Ovary (tissue), 9 donors: ENCODE data around the gene RAB17. TPM values are rescaled to one million over a fixed set of nuclear protein-coding genes. Genes with fewer than 3 reads are reported as not detected.
A peak's percentile ranks its signal among the peaks of the same experiment; 100 is the strongest.

Experiments used
- DNase-seq, 5 donors: peaks; one replicate each; pipeline ENCODE4 v3.0.0-alpha.2; 2019 to 2020
- H3K27ac ChIP-seq, 2 donors: fragments of 200-600 bp; one replicate each; pipeline versions ENCODE4 v1.5.1 to v1.8.0; 2019 to 2022
- H3K27me3 ChIP-seq: fragments of 200-600 bp; one replicate; pipeline ENCODE4 v1.8.0; 2022
- H3K36me3 ChIP-seq: fragments of 200-600 bp; sonication (generic); one replicate; pipeline ENCODE4 v1.5.1; 2019
- H3K4me1 ChIP-seq: one replicate; pipeline ENCODE4 v1.8.1; 2013; ENCODE audit warnings: mild to moderate bottlenecking, moderate library complexity; ENCODE audit not compliant: insufficient read depth
- H3K4me3 ChIP-seq: fragments of 200-600 bp; sonication (generic); one replicate; pipeline ENCODE4 v1.5.1; 2017
- H3K9me3 ChIP-seq, 2 donors: fragments of 200-600 bp in 1 of 2; sonication (generic) in 1 of 2; one replicate each; pipeline versions ENCODE4 v1.5.1 to v1.8.1; 2013 to 2019; ENCODE audit warnings: mild to moderate bottlenecking in 1 of 2, moderate library complexity in 1 of 2
- CTCF ChIP-seq, 3 donors: fragments of 450-650 bp in 2 of 3; fragments of 200-600 bp in 1 of 3; IDR thresholded peaks; one replicate each; pipeline versions ENCODE4 v1.5.1 to v1.8.0; 2016 to 2022; ENCODE audit warnings: antibody characterized with exemption in 3 of 3, mild to moderate bottlenecking in 1 of 3
- EP300 ChIP-seq: sonication (generic); formaldehyde crosslinking; IDR thresholded peaks from one replicate; pipeline ENCODE4 v1.6.1; 2017; ENCODE audit warnings: antibody characterized with exemption
- POLR2A ChIP-seq: fragments of 450-650 bp; IDR thresholded peaks from one replicate; pipeline ENCODE4 v1.6.1; 2017; ENCODE audit warnings: antibody characterized with exemption, mild to moderate bottlenecking, moderate library complexity
- WGBS, 3 donors: extraction: QIAGEN DNeasy Blood & Tissue Kit in 1 of 3; methylation state at CpG; one replicate each; pipeline versions ENCODE4 v1.1.5 to v1.1.7; 2013 to 2017; 5-methylcytosine and 5-hydroxymethylcytosine counted together
- intact Hi-C, 4 donors: fragments of 100-400 bp; cut with DNase I; formaldehyde crosslinking; loops; one replicate each; pipeline versions ENCODE4 v1.11.0 to v1.15.1; 2022 to 2023
- polyA plus RNA-seq, 2 donors: library from polyadenylated mRNA; stranded (reverse); fragments of 200-250 nt in 1 of 2; fragments of 350-450 nt in 1 of 2; fragmentation: Illumina TruSeq in 1 of 2; extraction: RNeasy Lipid Tissue Mini Kit (QIAGEN cat#74804) in 1 of 2; gene quantifications; one replicate each; pipeline ENCODE4 v1.2.3, GENCODE V29; 2013 to 2014
- total RNA-seq, 7 donors: library from RNA; depleted of rRNA in 2 of 7; stranded (reverse); fragments of >200 nt in 2 of 7; fragmentation: NEBNext Ultra II Directional in 3 of 7; extraction: Animal tissue kit (Norgen Biotek cat#: 25700) in 3 of 7; gene quantifications; one replicate each; pipeline versions ENCODE4 v1.1.0 to v1.2.4, GENCODE V29; 2016 to 2023
- donor health status: DM: no; HTN: no; CAD: no; lungs with moderate emphysema.
- donor health status: DM: no; HTN: no; CAD: no.
- donor health status: Bipolar disorder and iron deficiency.
- donor health status: DM: yes; HTN: yes; CAD: no.
- donor health status: DM: no; HTN: no; CAD: no.
- donor health status: DM: yes; HTN: yes; CAD: no.

RAB17 gene
- total and polyA plus RNA-seq, 9 donors = 0.38 to 19.3 (median 4.3) TPM

GRCh38 chr2:237573721-237574415 is 16.7 kb downstream of the RAB17 start:
- no peaks in the 10 kb centered on the region for H3K36me3 ChIP-seq
- no peaks in the 10 kb centered on the region for H3K27me3 ChIP-seq
- no peaks in the 10 kb centered on the region for H3K9me3 ChIP-seq
- H3K4me1 ChIP-seq = peaks cover 2% of the 10 kb centered on the region
- 92 to 93% (median 93%) methylated on average over 8 of the region's 8 CpGs for WGBS, 3 donors
- H3K4me3 ChIP-seq = no peak overlapping the region
- TF ChIP-seq EP300 (no peak), POLR2A (no peak), CTCF (IDR thresholded peaks at IDR 0.05) (no peak)
- DNase-seq = peak in 2 of 5 donors; percentile 12 to 28
- H3K27ac ChIP-seq = no peak overlapping the region
- intact Hi-C loops = loop anchor here (2.0 to 10.0 kb wide), 7 partner anchors 57 to 479 kb away; partner anchors contain the start of gene COL6A3 (in 2 of the 4)

- peak in 3 of 5 donors; percentile 35 to 52 (median 40) for DNase-seq
- H3K27me3 ChIP-seq = no peaks in the 10 kb centered on the region
- H3K4me3 ChIP-seq = no peak overlapping the region
- WGBS, 3 donors = 68 to 79% (median 78%) methylated on average over 4 of the region's 4 CpGs
- no peak overlapping the region for H3K27ac ChIP-seq
- H3K36me3 ChIP-seq = no peaks in the 10 kb centered on the region
- TF ChIP-seq CTCF (IDR thresholded peaks at IDR 0.05) (no peak), POLR2A (no peak), EP300 (no peak)
- H3K9me3 ChIP-seq = no peaks in the 10 kb centered on the region
- H3K4me1 ChIP-seq = peaks cover 2% of the 10 kb centered on the region
- intact Hi-C loops = loop anchor here (1.0 to 10.0 kb wide), 8 partner anchors 55 to 478 kb away; partner anchors contain the start of gene COL6A3 (in 2 of the 4)
Observed at GRCh38 chr2:237572742-237573101, 17.8 kb downstream of the RAB17 start.

- DNase-seq = peak; percentile 93 to 97 (median 94)
- no peaks in the 10 kb centered on the region for H3K27me3 ChIP-seq
- H3K27ac ChIP-seq = no peak overlapping the region
- H3K4me1 ChIP-seq = peaks cover 2% of the 10 kb centered on the region
- H3K4me3 ChIP-seq = no peak overlapping the region
- H3K9me3 ChIP-seq = no peaks in the 10 kb centered on the region
- H3K36me3 ChIP-seq = no peaks in the 10 kb centered on the region
- no peak for TF ChIP-seq EP300
- TF ChIP-seq POLR2A = peak; percentile 32
- peak; percentile 97 to 100 (median 100) for TF ChIP-seq CTCF (IDR thresholded peaks at IDR 0.05)
- intact Hi-C loops = loop anchor here (1.0 to 10.0 kb wide), 8 partner anchors 55 to 477 kb away; partner anchors contain the start of gene COL6A3 (in 2 of the 4)
- 8 to 12% (median 8%) methylated on average over 23 to 24 of the region's 24 CpGs for WGBS, 3 donors
Observed at GRCh38 chr2:237572021-237572741, 18.4 kb downstream of the RAB17 start.

GRCh38 chr2:237571551-237571950 is 19.0 kb downstream of the RAB17 start:
- TF ChIP-seq EP300 (no peak), POLR2A (no peak), CTCF (IDR thresholded peaks at IDR 0.05) (no peak)
- Histone ChIP-seq H3K9me3 (no peaks in the 10 kb centered on the region), H3K36me3 (no peaks in the 10 kb centered on the region), H3K27me3 (no peaks in the 10 kb centered on the region), H3K4me3 (no peak overlapping the region), H3K4me1 (peaks cover 2% of the 10 kb centered on the region), H3K27ac (no peak overlapping the region)
- 79 to 96% (median 94%) methylated on average over 7 of the region's 7 CpGs for WGBS, 3 donors
- intact Hi-C loops = loop anchor here (5.0 to 10.0 kb wide), 6 partner anchors 54 to 477 kb away; partner anchors contain the start of gene COL6A3 (in 2 of the 4)
- peak in 3 of 5 donors; percentile 36 to 48 (median 43) for DNase-seq
